Endothelial cell of umbilical vein (primary cell): ENCODE measurements around the gene CKAP2. TPM values are rescaled to one million over a fixed set of nuclear protein-coding genes. Genes with fewer than 3 reads are reported as not detected.
"Not testable (repeated sequence)": the region's sequence is repeated elsewhere in the genome, so short reads cannot be mapped to it uniquely, and the experiment has no call there.

Source experiments
- BruUV-seq: library from RNA; stranded (reverse); fragments of 400-500 nt; replicated peaks from 2 replicates; lab custom pipeline; 2021; lab: Mats Ljungman, UMichigan
- CTCF ChIA-PET: fragments of 300-600, 350-600 bp; sonication (Branson Sonifier 250); formaldehyde crosslinking; loops from one replicate; lab custom pipeline; 2021; ENCODE audit warnings: antibody characterized with exemption, inconsistent platforms; lab: Charles Lee
- POLR2A ChIA-PET: fragments of 300-600, 350-600 bp; sonication (Branson Sonifier 250); formaldehyde crosslinking; loops from one replicate; lab custom pipeline; 2021; ENCODE audit warnings: antibody characterized with exemption, inconsistent platforms; lab: Charles Lee
- DNase-seq: peaks from one replicate; pipeline ENCODE4 v3.0.0-alpha.2; 2011; ENCODE audit warnings: low read depth, low spot score
- FAIRE-seq: peaks from 2 replicates; lab custom pipeline; 2011; peaks lifted over from hg19 to GRCh38; lab: Jason Lieb, UNC
- H2AFZ ChIP-seq: 2 replicates; pipeline ENCODE4 v1.6.0; 2012; ENCODE audit warnings: low read depth, low read length, control low read depth, inconsistent platforms
- H3K27ac ChIP-seq: 2 replicates; pipeline ENCODE4 v1.5.1; 2011; ENCODE audit warnings: low read depth, mild to moderate bottlenecking, control low read depth, low read length, moderate library complexity; ENCODE audit not compliant: insufficient read depth
- H3K27me3 ChIP-seq, 2 experiments: 2 replicates each; pipeline versions ENCODE4 v1.6.0 to v1.6.1; 2011; ENCODE audit warnings: low read length in 2 of 2, mixed read lengths in 1 of 2; ENCODE audit not compliant: control insufficient read depth in 2 of 2, insufficient read depth in 2 of 2
- H3K36me3 ChIP-seq, 2 experiments: 2 replicates in 1 of 2; 3 replicates in 1 of 2; pipeline ENCODE4 v1.5.1; 2011; ENCODE audit warnings: low read length in 2 of 2, mild to moderate bottlenecking in 1 of 2, moderate library complexity in 1 of 2; ENCODE audit not compliant: control insufficient read depth in 2 of 2, insufficient read depth in 2 of 2; ENCODE audit errors: extremely low read depth in 1 of 2
- H3K4me1 ChIP-seq: 3 replicates; pipeline ENCODE4 v1.5.1; 2011; ENCODE audit warnings: mild to moderate bottlenecking, low read length; ENCODE audit not compliant: control insufficient read depth, insufficient read depth; ENCODE audit errors: extremely low read depth
- H3K4me2 ChIP-seq: 2 replicates; pipeline ENCODE4 v1.6.1; 2011; ENCODE audit warnings: low read length, control low read depth, mixed read lengths; ENCODE audit not compliant: insufficient read depth
- H3K4me3 ChIP-seq, 3 experiments: fragments of 200-600 bp in 1 of 3; sonication (generic), shearing (Covaris generic) in 1 of 3; replicated peaks in 1 of 3; 2 replicates each; pipeline ENCODE4 v1.5.1; 2011 to 2016; ENCODE audit warnings: control low read depth in 3 of 3, low read length in 3 of 3, mild to moderate bottlenecking in 2 of 3, inconsistent platforms in 1 of 3, low read depth in 1 of 3, moderate library complexity in 1 of 3; ENCODE audit not compliant: insufficient read depth in 1 of 3
- H3K79me2 ChIP-seq: 2 replicates; pipeline ENCODE4 v1.6.0; 2012; ENCODE audit warnings: low read length, inconsistent platforms; ENCODE audit not compliant: control insufficient read depth, insufficient read depth
- H3K9ac ChIP-seq: replicated peaks from 2 replicates; pipeline ENCODE3; 2011; ENCODE audit warnings: low read length, control low read depth; ENCODE audit not compliant: insufficient read depth; ENCODE audit errors: extremely low read depth
- H3K9me1 ChIP-seq: replicated peaks from 3 replicates; pipeline ENCODE4 v1.6.0; 2011; ENCODE audit warnings: mild to moderate bottlenecking, low read length; ENCODE audit not compliant: control insufficient read depth, insufficient read depth; ENCODE audit errors: extremely low read depth
- H3K9me3 ChIP-seq: replicated peaks from 2 replicates; pipeline ENCODE4 v1.5.1; 2012; ENCODE audit warnings: low read length, inconsistent platforms; ENCODE audit not compliant: control insufficient read depth, insufficient read depth
- H4K20me1 ChIP-seq: replicated peaks from 2 replicates; pipeline ENCODE3; 2011; ENCODE audit warnings: mild to moderate bottlenecking, low read length; ENCODE audit not compliant: control insufficient read depth, insufficient read depth; ENCODE audit errors: extremely low read depth
- dilution Hi-C: fragments of 300-500 bp; cut with MboI; formaldehyde crosslinking; loops from one replicate; pipeline ENCODE4 v1.15.0; 2019; ENCODE audit warnings: low sequenced_read_pairs; ENCODE audit not compliant: extremely low pct_ligation_motif_present
- intact Hi-C: fragments of 100-400 bp; cut with micrococcal nuclease; formaldehyde crosslinking; loops from one replicate; pipeline ENCODE4 v1.10.0; 2022
- polyA plus RNA-seq, 4 experiments: library from polyadenylated mRNA; depleted of rRNA in 3 of 4; stranded (reverse) in 3 of 4; unstranded in 1 of 4; fragments of >200 nt; gene quantifications; 2 replicates each; pipeline versions ENCODE4 v1.2.1 to v1.2.3, GENCODE V29; 2011 to 2012; ENCODE audit warnings: missing spikeins in 1 of 4
- total RNA-seq: library from RNA; stranded (reverse); gene quantifications from 2 replicates; pipeline ENCODE4 v1.2.3, GENCODE V29; 2021

CKAP2 gene
- total and polyA plus RNA-seq, 2 donors (not counting 3 experiments of a cell fraction or from before 2014, with no cell fraction given) = 9.2 to 72.1 TPM

DNA sequence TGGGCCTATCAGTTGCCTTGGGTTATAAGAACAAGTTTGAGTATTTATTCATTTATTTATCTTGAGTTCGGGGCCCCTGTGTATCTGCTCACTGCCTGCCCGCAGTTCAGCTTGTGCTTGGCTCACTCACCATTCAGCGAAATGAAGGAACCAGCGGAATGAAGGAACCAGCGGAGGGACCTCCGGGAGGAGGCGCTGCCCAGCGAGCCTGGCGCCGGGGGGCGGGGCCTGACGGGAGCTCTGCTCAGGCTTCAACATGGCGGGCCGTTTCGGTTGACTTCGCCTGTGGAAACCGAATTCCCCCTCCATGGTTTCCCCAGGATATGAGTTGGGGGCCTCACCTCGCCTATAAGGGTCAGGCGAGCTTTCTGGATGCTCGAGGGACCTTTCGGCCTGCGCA, 33.5 kb downstream of the CKAP2 start:
- CTCF ChIA-PET, H3K27ac ChIP-seq, BruUV-seq, H3K4me2 ChIP-seq, H3K9ac ChIP-seq, H3K79me2 ChIP-seq, dilution Hi-C loops, H3K27me3 ChIP-seq, H3K9me3 ChIP-seq, H3K4me3 ChIP-seq, H3K9me1 ChIP-seq, H3K36me3 ChIP-seq, POLR2A ChIA-PET, FAIRE-seq, intact Hi-C loops, H3K4me1 ChIP-seq, H4K20me1 ChIP-seq, H2AFZ ChIP-seq, DNase-seq: not testable (repeated sequence)

DNA sequence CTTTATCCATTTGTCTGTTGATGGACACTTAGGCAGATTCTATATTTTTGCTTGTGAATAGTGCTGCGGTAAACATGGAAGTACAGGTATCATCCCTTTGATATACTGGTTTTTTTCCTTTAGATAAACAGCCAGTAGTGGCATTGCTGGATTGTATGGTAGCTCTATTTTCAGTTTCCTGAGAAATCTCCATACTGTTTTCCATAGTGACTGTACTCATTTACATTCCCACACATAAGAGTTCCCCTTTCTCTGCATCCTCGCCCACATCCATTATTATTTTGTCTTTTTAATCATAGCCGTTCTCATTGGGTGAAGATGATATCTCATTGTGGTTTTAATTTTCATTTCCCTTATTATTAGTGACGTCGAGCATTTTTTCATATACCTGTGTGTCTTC, 35.7 kb downstream of the CKAP2 start:
- H3K9ac ChIP-seq, H3K9me3 ChIP-seq, POLR2A ChIA-PET, H3K4me1 ChIP-seq, H3K27ac ChIP-seq, dilution Hi-C loops, DNase-seq, H4K20me1 ChIP-seq, FAIRE-seq, H3K36me3 ChIP-seq, H3K79me2 ChIP-seq, H3K4me2 ChIP-seq, BruUV-seq, H2AFZ ChIP-seq, CTCF ChIA-PET, intact Hi-C loops, H3K27me3 ChIP-seq, H3K4me3 ChIP-seq, H3K9me1 ChIP-seq: not testable (repeated sequence)

DNA sequence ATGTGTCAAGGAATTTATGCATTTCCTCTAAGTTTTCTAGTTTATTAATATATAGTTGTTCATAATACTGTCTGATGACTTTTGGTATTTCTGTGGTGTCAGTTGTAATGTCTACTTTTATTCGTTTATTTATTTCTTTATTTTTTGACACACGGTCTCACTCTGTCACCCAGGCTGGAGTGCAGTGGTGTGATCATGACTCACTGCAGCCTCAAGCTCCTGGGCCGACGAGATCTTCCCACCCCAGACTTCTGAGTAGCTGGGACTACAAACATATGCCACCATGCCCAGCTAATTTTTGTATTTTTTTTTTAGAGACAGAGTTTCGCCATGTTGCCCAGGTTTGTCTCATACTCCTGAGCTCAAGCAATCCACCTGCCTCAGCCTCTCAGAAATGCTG, 39.0 kb downstream of the CKAP2 start:
- BruUV-seq, H3K79me2 ChIP-seq, POLR2A ChIA-PET, intact Hi-C loops, H3K27me3 ChIP-seq, H3K36me3 ChIP-seq, FAIRE-seq, CTCF ChIA-PET, H3K9me3 ChIP-seq, H3K4me1 ChIP-seq, H3K4me3 ChIP-seq, H3K9me1 ChIP-seq, H3K9ac ChIP-seq, H4K20me1 ChIP-seq, H3K4me2 ChIP-seq, dilution Hi-C loops, H3K27ac ChIP-seq, DNase-seq, H2AFZ ChIP-seq: not testable (repeated sequence)

DNA sequence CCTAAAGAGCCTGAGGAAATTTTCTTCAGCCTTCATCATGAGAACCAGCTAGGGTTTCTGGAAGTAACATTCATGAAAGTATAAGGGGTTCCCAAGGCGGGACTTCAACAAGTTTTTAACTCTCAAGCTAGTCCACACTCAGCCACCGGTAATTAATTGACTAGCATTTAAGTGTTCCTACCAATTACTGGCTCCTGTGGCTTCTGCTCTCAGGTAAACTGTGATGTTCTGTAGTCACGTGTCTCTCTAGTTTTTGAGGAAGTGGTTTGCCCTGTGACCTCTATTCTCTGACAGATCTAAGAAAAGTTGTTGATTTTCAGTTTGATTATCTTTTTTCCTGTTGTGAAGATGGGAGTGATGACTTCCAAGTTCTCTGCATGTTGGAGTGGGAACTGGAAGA, 42.7 kb downstream of the CKAP2 start:
- H3K27me3 ChIP-seq, BruUV-seq, intact Hi-C loops, H3K27ac ChIP-seq, H2AFZ ChIP-seq, H3K4me2 ChIP-seq, H4K20me1 ChIP-seq, H3K9me1 ChIP-seq, H3K9me3 ChIP-seq, H3K4me3 ChIP-seq, CTCF ChIA-PET, POLR2A ChIA-PET, H3K9ac ChIP-seq, H3K36me3 ChIP-seq, H3K4me1 ChIP-seq, DNase-seq, dilution Hi-C loops, H3K79me2 ChIP-seq: not testable (repeated sequence)
- peak; percentile 64 for FAIRE-seq
